ENCODE results near the gene TET1. TPM values are rescaled to one million over a fixed set of nuclear protein-coding genes. Genes with fewer than 3 reads are reported as not detected.
"Not testable (repeated sequence)": the region's sequence is repeated elsewhere in the genome, so short reads cannot be mapped to it uniquely, and the experiment has no call there.

The TET1 gene
- total RNA-seq, 2 donors from 2014 or later, result 5.1 to 6.0 TPM

GRCh38 chr10:68696018-68696417 lies 135.9 kb downstream of the TET1 start:
- H3K27ac ChIP-seq, result no peak overlapping the region
- H3K27me3 ChIP-seq (replicated peaks; ENCODE audit: insufficient read depth), result no peaks in the 10 kb centered on the region
- no peak for DNase-seq (ENCODE audit: low spot score)
- H3K9me3 ChIP-seq, result no peaks in the 10 kb centered on the region
- WGBS, result 90% methylated on average over 1 of the region's 1 CpG
- intact Hi-C loops (cut with DNase I), result no loop called here
- H3K36me3 ChIP-seq, result peaks cover 0 to 4% of the 10 kb centered on the region in 2 donors
- TF ChIP-seq POLR2AphosphoS5 (IDR thresholded peaks at IDR 0.05) (no peak), CTCF (IDR thresholded peaks at IDR 0.05) (no peak), POLR2A (IDR thresholded peaks at IDR 0.05) (no peak)
- no peaks in the 10 kb centered on the region for H3K4me1 ChIP-seq (replicated peaks)
- no peak overlapping the region for H3K4me3 ChIP-seq

GRCh38 chr10:68697106-68697505 lies 137.0 kb downstream of the TET1 start:
- no peak overlapping the region for H3K27ac ChIP-seq
- intact Hi-C loops (cut with DNase I), result no loop called here
- WGBS, result 89% methylated on average over 1 of the region's 1 CpG
- H3K4me3 ChIP-seq, result no peak overlapping the region
- H3K36me3 ChIP-seq, result no peaks in the 10 kb centered on the region
- no peak for TF ChIP-seq POLR2A (IDR thresholded peaks at IDR 0.05)
- no peak for TF ChIP-seq CTCF (IDR thresholded peaks at IDR 0.05)
- TF ChIP-seq POLR2AphosphoS5 (IDR thresholded peaks at IDR 0.05), result no peak
- no peak for DNase-seq (ENCODE audit: low spot score)
- no peaks in the 10 kb centered on the region for H3K4me1 ChIP-seq (replicated peaks)
- H3K9me3 ChIP-seq, result no peaks in the 10 kb centered on the region
- no peaks in the 10 kb centered on the region for H3K27me3 ChIP-seq (replicated peaks; ENCODE audit: insufficient read depth)

GRCh38 chr10:68700197-68700596 lies 140.1 kb downstream of the TET1 start:
- TF ChIP-seq POLR2A (IDR thresholded peaks at IDR 0.05) (no peak), POLR2AphosphoS5 (IDR thresholded peaks at IDR 0.05) (no peak), CTCF (IDR thresholded peaks at IDR 0.05) (no peak)
- DNase-seq (ENCODE audit: low spot score), result no peak
- H3K36me3 ChIP-seq, result no peaks in the 10 kb centered on the region
- WGBS, result 57% methylated on average over 1 of the region's 1 CpG
- H3K27me3 ChIP-seq (replicated peaks; ENCODE audit: insufficient read depth), result no peaks in the 10 kb centered on the region
- H3K4me1 ChIP-seq (replicated peaks), result no peaks in the 10 kb centered on the region
- H3K4me3 ChIP-seq, result no peak overlapping the region
- intact Hi-C loops (cut with DNase I), result no loop called here
- no peak overlapping the region for H3K27ac ChIP-seq
- H3K9me3 ChIP-seq, result no peaks in the 10 kb centered on the region

GRCh38 chr10:68705548-68705947 lies 145.4 kb downstream of the TET1 start:
- H3K4me1 ChIP-seq (replicated peaks), result no peaks in the 10 kb centered on the region
- H3K27ac ChIP-seq, result no peak overlapping the region
- TF ChIP-seq CTCF (IDR thresholded peaks at IDR 0.05) (no peak), POLR2A (IDR thresholded peaks at IDR 0.05) (no peak), POLR2AphosphoS5 (IDR thresholded peaks at IDR 0.05) (no peak)
- H3K9me3 ChIP-seq, result no peaks in the 10 kb centered on the region
- DNase-seq (ENCODE audit: low spot score), result no peak
- H3K4me3 ChIP-seq, result no peak overlapping the region
- H3K36me3 ChIP-seq, result no peaks in the 10 kb centered on the region
- no peaks in the 10 kb centered on the region for H3K27me3 ChIP-seq (replicated peaks; ENCODE audit: insufficient read depth)
- 87% methylated on average over 1 of the region's 1 CpG for WGBS
- intact Hi-C loops (cut with DNase I), result no loop called here

GRCh38 chr10:68708987-68709386 lies 148.8 kb downstream of the TET1 start:
- intact Hi-C loops (cut with DNase I); H3K36me3 ChIP-seq; H3K4me3 ChIP-seq; H3K9me3 ChIP-seq; H3K4me1 ChIP-seq (replicated peaks); DNase-seq (ENCODE audit: low spot score); H3K27ac ChIP-seq; H3K27me3 ChIP-seq (replicated peaks; ENCODE audit: insufficient read depth): not testable (repeated sequence)
- 95% methylated on average over 5 of the region's 5 CpGs for WGBS

- H3K4me1 ChIP-seq (replicated peaks); H3K36me3 ChIP-seq; intact Hi-C loops (cut with DNase I); H3K27ac ChIP-seq; H3K27me3 ChIP-seq (replicated peaks; ENCODE audit: insufficient read depth); H3K9me3 ChIP-seq; DNase-seq (ENCODE audit: low spot score); H3K4me3 ChIP-seq: not testable (repeated sequence)
- 96% methylated on average over 13 of the region's 13 CpGs for WGBS
These were observed 152.9 kb downstream of the TET1 start for GRCh38 chr10:68713065-68713464.
